NCI-H526 treated with DMSO at 0.1 percent for 48 hours (cell line): ENCODE results near the gene FMO4.
"Not testable (repeated sequence)": the region's sequence is repeated elsewhere in the genome, so short reads cannot be mapped to it uniquely, and the experiment has no call there.

Source experiments
- DNase-seq: peaks from one replicate; lab custom pipeline; 2025; lab: John Stamatoyannopoulos, UW

The FMO4 gene

DNA sequence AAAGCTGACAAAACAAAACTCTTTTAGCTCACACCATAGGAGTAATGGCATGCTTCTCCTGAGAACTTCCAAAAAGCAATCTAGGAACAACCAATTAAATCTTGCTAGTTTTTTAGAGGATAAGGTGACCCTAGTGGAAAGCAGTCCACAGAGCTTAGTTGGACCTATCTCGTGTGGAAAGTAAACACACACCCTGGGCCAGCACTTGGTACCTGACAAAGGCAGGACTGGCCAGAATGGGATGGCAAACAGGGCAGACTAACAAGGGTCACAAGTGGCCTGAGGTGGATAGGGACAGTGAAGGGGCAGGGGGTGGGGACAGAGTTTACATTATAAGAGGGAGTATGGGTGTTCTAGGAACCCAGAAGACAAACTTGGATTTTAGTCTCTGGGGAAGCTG lies 22.0 kb downstream of the FMO4 start:
- DNase-seq = no peak

DNA sequence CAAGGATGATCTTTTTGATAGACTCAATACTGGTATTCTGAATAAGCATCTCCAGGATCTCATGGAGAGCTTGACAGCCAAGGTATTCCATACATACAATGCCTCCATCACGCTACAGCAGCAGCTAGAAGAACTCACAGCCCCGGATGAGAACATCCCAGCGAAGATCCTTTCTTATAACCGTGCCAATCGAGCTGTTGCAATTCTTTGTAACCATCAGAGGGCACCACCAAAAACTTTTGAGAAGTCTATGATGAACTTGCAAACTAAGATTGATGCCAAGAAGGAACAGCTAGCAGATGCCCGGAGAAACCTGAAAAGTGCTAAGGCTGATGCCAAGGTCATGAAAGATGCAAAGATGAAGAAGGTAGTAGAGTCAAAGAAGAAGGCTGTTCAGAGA lies 25.4 kb downstream of the FMO4 start:
- not testable (repeated sequence) for DNase-seq

GRCh38 chr1:171343727-171344472 lies 29.9 kb downstream of the FMO4 start:
- DNase-seq = no peak

DNA sequence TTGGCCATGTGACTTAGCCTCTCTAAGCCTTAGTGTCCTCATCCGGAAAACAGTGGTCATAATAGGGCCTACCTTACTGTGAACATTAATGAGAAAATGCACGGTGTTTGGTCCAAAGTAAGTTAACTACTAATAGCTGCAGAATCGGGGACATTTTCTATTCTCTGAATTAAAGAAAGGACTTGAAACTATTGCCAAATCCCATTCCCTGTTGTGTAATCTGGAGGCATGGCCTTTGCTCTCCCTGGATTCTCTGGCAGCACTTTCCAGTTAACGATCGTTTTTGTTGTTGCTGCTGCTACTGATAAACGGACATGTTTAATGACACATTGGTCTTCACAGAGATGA lies 30.5 kb downstream of the FMO4 start:
- DNase-seq = no peak

- no peak for DNase-seq
These were observed 31.6 kb downstream of the FMO4 start for GRCh38 chr1:171345536-171345935.

DNA sequence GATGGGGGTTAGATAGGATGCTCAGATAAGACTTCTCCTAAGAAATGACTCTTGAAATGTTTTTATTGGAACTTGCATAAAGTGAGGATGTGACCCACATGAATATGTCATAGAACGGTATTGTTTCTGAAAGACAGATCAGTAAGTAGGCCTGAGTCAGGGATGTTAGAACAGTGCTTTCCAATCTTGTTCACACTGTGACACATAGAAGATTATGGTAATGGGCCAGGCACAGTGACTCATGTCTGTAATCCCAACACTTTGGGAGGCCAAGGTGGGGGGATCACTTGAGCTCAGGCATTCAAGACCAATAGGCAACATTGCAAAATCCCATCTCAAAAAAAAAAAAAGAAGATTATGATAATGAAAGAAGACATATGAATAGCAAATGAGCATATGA lies 32.9 kb downstream of the FMO4 start:
- DNase-seq = no peak

DNA sequence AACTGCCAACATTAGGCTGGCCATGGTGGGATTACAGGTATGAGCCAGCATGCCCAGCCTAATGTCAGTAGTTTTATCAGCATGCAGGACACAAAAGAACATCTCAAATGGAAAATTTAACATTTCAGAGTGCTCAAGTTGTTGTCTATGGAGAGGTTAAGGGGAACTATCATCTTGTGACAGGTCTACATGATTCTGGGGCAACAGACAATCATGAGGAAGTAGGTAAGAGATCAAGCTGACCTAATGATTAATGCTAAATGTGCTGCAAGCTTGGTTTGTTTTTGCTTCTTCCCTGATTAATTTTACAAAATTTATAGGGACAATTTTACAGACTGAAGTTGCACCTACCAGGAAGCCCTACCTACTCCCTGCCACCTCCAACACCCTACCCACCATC lies 36.6 kb downstream of the FMO4 start:
- DNase-seq = no peak

DNA sequence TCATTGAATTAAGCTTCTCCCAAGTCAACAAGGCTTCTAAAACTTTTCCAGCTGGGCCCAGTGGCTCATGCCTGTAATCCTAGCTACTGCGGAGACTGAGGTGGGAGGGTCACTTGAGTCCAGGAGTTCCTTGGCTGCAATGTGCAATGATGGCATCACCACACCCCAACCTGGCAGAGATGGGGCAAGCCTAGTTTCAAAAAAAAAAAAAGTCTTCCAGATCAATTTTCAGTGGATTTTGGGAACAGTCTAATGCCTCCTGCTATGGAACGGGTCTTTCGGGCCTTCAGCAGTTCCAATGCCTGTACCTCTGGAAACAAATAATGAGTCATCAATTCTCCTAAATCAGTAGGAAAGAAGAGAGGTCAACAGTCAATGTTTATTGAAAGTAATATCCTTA lies 38.0 kb downstream of the FMO4 start:
- no peak for DNase-seq

GRCh38 chr1:171352554-171352953 lies 38.6 kb downstream of the FMO4 start:
- DNase-seq = no peak

DNA sequence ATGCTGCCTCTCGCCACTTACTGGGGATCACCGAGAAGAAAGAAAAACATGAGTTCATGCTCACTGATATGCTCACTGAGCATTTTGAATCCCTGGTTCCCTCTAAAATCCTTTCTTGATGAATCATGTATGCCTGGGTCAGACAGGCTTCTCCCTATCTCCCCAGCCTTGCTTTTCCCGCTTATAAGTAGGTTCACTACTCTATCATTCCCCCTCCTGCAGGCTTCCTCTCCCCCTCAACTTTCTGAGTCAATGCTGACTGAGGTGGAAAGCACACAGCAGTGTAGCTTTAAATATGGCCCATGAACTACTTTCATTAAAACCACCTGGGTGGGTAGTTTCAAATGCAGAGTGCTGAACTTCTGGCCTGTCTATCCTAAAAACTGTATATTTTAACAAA lies 41.7 kb downstream of the FMO4 start:
- DNase-seq = no peak

DNA sequence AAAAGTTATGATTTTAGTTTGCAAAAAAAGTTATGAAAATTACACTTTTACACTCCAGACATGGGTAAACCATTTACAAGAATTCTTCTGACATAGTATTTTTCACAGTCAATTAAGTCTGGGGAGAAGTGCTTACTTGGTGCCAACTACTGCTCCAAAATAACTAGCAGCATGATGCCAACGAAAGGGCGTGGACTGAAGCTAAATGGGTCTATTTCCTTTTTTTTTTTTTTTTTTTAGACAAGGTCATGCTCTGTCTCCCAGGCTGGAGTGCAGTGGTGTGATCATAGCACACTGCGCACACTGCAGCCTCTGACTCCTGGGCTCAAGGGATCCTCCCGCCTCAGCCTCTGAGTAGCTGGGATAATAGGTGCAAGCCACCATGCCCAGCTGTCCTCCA lies 43.2 kb downstream of the FMO4 start:
- DNase-seq = no peak

DNA sequence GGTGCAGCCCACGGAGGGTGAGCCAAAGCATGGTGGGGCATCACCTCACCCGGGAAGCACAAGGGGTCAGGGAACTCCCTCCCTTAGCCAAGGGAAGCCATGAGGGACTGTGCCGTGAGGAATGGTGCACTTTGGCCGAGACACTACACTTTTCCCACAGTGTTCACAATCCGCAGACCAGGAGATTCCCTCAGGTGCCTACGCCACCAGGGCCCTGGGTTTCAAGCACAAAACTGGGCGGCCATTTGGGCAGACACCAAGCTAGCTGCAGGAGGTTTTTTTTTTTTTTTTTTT lies 45.3 kb downstream of the FMO4 start:
- not testable (repeated sequence) for DNase-seq

DNA sequence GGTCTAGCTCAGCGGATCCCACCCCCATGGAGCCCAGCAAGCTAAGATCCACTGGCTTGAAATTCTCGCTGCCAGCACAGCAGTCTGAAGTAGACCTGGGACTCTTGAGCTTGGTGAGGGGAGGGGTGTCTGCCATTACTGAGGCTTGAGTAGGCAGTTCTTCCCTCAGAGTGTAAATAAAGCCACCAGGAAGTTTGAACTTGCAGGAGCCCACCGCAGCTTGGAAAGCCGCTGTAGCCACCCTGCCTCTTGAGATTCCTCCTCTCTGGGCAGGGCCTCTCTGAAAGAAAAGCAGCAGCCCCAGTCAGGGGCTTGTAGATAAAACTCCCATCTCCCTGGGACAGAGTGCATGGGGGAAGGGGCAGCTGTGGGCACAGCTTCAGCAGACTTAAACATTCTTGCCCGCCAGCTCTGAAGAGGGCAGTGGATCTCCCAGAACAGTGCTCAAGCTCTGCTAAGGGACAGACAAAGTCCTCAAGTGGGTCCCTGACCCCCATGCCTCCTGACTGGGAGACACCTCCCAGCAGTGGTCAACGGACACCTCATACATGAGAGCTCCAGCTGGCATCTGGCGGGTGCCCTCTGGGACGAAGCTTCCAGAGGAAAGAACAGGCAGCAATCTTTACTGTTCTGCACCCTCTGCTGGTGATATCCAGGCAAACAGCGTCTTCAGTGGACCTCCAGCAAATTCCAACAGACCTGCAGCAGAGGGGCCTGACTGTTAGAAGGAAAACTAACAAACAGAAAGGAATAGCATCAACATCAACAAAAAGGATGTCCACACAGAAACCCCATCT lies 45.9 kb downstream of the FMO4 start:
- DNase-seq = not testable (repeated sequence)

DNA sequence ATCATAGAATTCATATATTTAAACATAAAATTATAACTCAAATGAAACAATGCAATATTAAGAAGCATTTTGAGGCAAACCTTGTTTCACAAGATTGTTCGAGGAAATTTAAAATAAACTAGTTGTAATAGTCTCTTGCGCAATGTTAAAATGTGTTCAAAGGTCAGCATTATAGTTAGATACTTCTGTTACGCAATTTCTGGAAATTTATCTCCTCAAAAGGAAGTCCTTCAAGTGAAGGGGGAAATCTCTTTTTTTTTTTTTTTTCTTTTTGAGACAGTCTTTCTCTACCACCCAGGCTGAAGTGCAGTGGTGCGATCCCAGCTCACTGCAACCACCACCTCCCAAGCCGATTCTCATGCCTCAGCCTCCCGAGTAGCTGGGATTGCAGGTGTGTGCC lies 52.1 kb downstream of the FMO4 start:
- DNase-seq = no peak

- DNase-seq = no peak
These were observed 52.8 kb downstream of the FMO4 start for GRCh38 chr1:171366816-171367215.

DNA sequence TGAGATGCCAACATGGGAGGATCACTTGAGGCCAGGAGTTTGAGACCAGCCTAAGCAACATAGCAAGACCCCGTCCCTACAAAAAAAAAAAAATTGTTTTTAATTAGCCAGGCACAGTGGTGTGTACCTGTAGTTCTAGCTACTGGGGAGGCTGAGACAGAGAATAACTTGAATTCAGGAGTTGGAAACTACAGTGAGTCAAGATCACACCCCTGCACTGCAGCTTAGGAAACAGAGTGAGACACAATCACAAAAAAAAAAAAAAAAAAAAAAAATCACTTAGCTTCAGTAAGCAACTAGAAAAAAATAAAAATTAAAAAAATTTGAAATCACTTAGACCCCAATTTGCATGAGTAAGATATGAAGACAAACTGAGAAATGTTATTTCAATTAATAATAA lies 53.5 kb downstream of the FMO4 start:
- no peak for DNase-seq

- no peak for DNase-seq
These were observed 58.6 kb downstream of the FMO4 start for GRCh38 chr1:171372418-171373084.

- DNase-seq = peak; percentile 33
These were observed 59.6 kb downstream of the FMO4 start for GRCh38 chr1:171373357-171374122.

DNA sequence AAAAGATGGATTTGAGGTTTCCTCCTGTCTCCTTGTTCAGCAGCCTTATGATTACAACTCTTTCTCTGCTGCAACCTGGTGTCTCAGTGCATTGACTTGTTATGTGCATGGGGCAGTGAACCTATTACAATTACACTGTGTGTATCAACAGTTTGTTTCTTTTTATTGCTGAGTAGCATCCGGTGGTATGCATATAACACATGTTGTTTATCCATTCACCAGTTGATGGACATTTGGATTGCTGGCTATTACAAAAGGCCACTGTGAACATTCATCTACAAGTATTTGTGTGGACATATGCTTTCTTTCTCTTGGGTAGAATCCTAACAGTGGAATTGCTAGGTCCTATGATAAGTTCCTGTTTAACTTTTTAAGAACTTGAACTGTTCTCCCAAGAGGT lies 65.9 kb downstream of the FMO4 start:
- no peak for DNase-seq

GRCh38 chr1:171381866-171382210 lies 67.9 kb downstream of the FMO4 start:
- DNase-seq = no peak

- DNase-seq = no peak
These were observed 70.5 kb downstream of the FMO4 start for GRCh38 chr1:171384496-171384895.

- DNase-seq = no peak
These were observed 75.2 kb downstream of the FMO4 start for GRCh38 chr1:171389171-171389570.

DNA sequence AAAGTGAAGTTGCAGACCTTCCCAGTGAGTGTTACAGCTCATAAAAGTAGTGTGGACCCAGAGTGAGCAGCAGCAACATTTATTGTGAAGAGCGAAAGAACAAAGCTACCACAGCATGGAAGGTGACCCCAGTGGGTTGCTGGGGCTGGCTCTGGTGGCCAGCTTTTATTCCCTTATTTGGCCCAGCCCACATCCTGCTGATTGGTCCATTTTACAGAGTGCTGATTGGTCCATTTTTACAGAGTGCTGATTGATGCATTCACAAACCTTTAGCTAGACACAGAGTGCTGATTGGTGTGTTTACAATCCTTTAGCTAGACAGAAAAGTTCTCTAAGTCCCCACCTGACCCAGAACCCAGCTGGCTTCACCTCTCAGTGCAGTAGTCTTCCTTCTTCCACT lies 76.8 kb downstream of the FMO4 start:
- DNase-seq = not testable (repeated sequence)
